Neural progenitor cell (in vitro differentiated cells): ENCODE data around the gene ING1.
"Not testable (repeated sequence)": the region's sequence is repeated elsewhere in the genome, so short reads cannot be mapped to it uniquely, and the experiment has no call there.

Source experiments
- CTCF ChIP-seq: fragments of 200-600 bp; sonication (generic); IDR thresholded peaks from 2 replicates; pipeline ENCODE4 v1.5.1; 2017; ENCODE audit warnings: antibody characterized with exemption, mild to moderate bottlenecking
- EZH2 ChIP-seq: fragments of 200-600 bp; sonication (generic); IDR thresholded peaks from 2 replicates; pipeline ENCODE4 v1.6.1; 2017; ENCODE audit warnings: antibody characterized with exemption, mild to moderate bottlenecking, moderate library complexity
- EZH2phosphoT487 ChIP-seq: fragments of 200-600 bp; sonication (generic); IDR thresholded peaks from 2 replicates; pipeline ENCODE4 v1.6.1; 2017; ENCODE audit warnings: antibody characterized with exemption

- TF ChIP-seq CTCF, EZH2, EZH2phosphoT487: not testable (repeated sequence)
Measured at GRCh38 chr13:110701061-110701460, 12.4 kb upstream of the ING1 start.
